H1 (cell line): Measurements from ENCODE around the gene FADD. TPM values are rescaled to one million over a fixed set of nuclear protein-coding genes. Genes with fewer than 3 reads are reported as not detected.

Experiments used
- FOSL1 ChIP-seq: IDR thresholded peaks from 2 replicates; pipeline ENCODE4 v1.6.1; 2011; ENCODE audit warnings: mild to moderate bottlenecking, low read depth, low read length, moderate library complexity; ENCODE audit not compliant: insufficient read depth
- JUND ChIP-seq: IDR thresholded peaks from 2 replicates; pipeline ENCODE4 v1.6.1; 2011; ENCODE audit warnings: mild to moderate bottlenecking, improper control_type of control experiment, low read length
- RAD21 ChIP-seq, 2 experiments: IDR thresholded peaks in 1 of 2; conservative IDR thresholded peaks in 1 of 2; 2 replicates each; pipeline ENCODE4 v1.6.1; 2011; ENCODE audit warnings: low read depth in 2 of 2, low read length in 2 of 2, improper control_type of control experiment in 1 of 2, inconsistent platforms in 1 of 2, mild to moderate bottlenecking in 1 of 2, moderate library complexity in 1 of 2
- RNF2 ChIP-seq: fragments of 200-900, 300-1000 bp; sonication (generic); IDR thresholded peaks from 2 replicates; pipeline ENCODE4 v1.7.1; 2016; ENCODE audit warnings: borderline replicate concordance, low read depth, mild to moderate bottlenecking, antibody characterized with exemption, low read length; ENCODE audit not compliant: poor library complexity, severe bottlenecking; ENCODE audit errors: missing control alignments
- polyA plus RNA-seq, 7 experiments: library from polyadenylated mRNA; depleted of rRNA in 3 of 7; stranded (reverse) in 5 of 7; unstranded in 2 of 7; fragments of >200 nt in 5 of 7; fragments of 200-250 nt in 2 of 7; gene quantifications; 1 replicate in 5 of 7; 2 replicates in 1 of 7; 4 replicates in 1 of 7; pipeline versions ENCODE4 v1.2.1 to v1.2.3, GENCODE V29; 2011 to 2013; ENCODE audit warnings: missing spikeins in 2 of 7, mixed read lengths in 2 of 7
- total RNA-seq: library from RNA; stranded (reverse); fragmentation: NEBNext Ultra II Directional; extraction: Animal tissue kit (Norgen Biotek cat#: 25700); gene quantifications from 2 replicates; pipeline ENCODE4 v1.2.1, GENCODE V29; 2021

Gene FADD
- total and polyA plus RNA-seq, 2 of the 8 experiments (the other 6 are each of a cell fraction or from before 2014, with no cell fraction given) = 29.0 to 43.9 TPM

GRCh38 chr11:70225681-70226177, 22.6 kb downstream of the FADD start (continued):
- no peak for TF ChIP-seq JUND
- TF ChIP-seq FOSL1 = no peak
- TF ChIP-seq RAD21 (IDR thresholded peaks at IDR 0.05 in 1 of 2, conservative IDR thresholded peaks at IDR 0.05 in 1 of 2; ENCODE audit: low read depth in 2 of 2, low read length in 2 of 2) = no peak
- no peak for TF ChIP-seq RNF2
